Right renal pelvis (tissue), 4 donors: ENCODE measurements around the gene SMYD4. TPM values are rescaled to one million over a fixed set of nuclear protein-coding genes. Genes with fewer than 3 reads are reported as not detected.

Experiments
- DNase-seq, 4 donors: peaks; one replicate each; pipeline ENCODE4 v3.0.0-alpha.2; 2013; ENCODE audit warnings: low read depth in 4 of 4, low spot score in 3 of 4, missing footprints in 1 of 4
- polyA plus RNA-seq, 4 donors: library from polyadenylated mRNA; unstranded; fragments of 120-200 nt; gene quantifications; one replicate each; pipeline ENCODE4 v1.2.1, GENCODE V29; 2013; ENCODE audit not compliant: insufficient read length in 4 of 4

SMYD4 gene
- polyA plus RNA-seq, 4 donors: 12.6 to 17.7 (median 13.6) TPM

DNA sequence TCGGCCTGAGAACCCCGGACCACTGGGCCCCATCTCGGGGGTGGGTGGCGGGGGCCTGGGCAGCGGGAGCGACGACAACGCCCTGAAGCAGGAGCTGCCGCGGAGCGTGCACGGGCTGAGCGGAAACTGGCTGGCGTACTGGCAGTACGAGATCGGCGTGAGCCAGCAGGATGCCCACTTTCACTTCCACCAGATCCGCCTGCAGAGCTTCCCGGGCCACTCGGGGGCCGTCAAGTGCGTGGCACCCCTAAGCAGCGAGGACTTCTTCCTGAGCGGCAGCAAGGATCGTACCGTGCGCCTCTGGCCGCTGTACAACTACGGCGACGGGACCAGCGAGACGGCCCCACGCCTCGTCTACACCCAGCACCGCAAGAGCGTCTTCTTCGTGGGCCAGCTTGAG lies 95.9 kb downstream of the SMYD4 start:
- DNase-seq: no peak

DNA sequence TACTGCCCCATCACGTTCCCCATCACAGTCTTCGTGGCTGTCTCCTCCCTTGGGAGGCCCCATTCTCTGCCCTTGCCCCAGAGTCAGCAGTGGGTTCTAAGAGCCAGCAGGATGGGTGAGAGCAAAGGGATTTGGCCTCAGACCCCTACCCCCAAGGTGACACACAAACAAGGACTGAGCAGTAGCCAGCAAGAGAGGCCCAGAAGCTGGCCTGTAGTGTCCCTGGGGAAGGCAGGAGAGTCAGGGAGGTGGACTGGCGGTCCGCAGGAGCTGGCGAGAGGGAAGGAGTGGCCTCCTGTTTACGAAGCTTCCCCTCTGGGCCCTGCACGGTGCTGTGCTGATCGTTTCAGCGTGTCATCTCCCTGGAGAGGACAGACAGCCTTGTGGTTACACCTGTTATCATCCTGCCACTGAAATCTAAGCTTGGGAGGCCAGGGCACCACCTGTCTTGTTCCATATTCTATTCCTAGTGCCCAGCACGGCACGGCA lies 96.8 kb downstream of the SMYD4 start:
- DNase-seq: no peak

DNA sequence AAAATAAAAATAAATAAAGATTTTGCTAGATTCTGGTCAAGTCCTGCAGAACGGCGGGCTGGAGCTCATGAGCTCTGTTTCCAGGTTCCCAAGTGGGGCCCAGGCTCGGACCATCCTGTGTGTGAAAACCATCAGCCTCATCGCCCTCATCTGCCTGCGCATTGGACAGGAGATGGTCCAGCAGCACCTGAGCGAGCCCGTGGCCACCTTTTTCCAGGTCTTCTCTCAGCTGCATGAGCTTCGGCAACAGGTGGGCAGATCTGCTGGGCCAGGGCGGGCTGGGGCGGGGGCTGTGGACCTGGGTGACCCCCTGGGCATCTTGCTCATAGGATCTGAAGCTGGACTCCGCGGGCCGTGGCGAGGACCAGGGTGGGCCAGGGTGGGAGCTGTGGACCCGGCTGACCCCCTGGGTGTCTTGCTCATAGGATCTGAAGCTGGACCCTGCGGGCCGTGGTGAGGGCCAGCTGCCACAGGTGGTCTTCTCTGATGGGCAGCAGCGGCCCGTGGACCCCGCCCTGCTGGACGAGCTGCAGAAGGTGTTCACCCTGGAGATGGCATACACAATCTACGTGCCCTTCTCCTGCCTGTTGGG lies 97.4 kb downstream of the SMYD4 start:
- no peak for DNase-seq

DNA sequence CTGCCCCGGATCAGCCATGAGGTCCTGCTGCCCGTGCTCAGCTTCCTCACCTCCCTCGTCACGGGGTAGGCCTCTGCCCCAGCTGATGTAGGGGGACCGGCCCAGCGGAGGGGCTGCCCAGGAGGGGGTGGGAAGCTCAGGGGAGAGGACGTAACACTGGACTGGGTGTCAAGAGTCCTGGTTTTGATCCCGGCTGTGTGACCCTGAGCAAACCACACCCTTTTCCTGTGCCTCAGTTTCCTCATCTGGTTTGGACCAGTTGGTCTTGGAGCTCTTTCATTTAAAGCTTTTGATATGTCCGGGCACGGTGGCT lies 98.6 kb downstream of the SMYD4 start:
- no peak for DNase-seq

DNA sequence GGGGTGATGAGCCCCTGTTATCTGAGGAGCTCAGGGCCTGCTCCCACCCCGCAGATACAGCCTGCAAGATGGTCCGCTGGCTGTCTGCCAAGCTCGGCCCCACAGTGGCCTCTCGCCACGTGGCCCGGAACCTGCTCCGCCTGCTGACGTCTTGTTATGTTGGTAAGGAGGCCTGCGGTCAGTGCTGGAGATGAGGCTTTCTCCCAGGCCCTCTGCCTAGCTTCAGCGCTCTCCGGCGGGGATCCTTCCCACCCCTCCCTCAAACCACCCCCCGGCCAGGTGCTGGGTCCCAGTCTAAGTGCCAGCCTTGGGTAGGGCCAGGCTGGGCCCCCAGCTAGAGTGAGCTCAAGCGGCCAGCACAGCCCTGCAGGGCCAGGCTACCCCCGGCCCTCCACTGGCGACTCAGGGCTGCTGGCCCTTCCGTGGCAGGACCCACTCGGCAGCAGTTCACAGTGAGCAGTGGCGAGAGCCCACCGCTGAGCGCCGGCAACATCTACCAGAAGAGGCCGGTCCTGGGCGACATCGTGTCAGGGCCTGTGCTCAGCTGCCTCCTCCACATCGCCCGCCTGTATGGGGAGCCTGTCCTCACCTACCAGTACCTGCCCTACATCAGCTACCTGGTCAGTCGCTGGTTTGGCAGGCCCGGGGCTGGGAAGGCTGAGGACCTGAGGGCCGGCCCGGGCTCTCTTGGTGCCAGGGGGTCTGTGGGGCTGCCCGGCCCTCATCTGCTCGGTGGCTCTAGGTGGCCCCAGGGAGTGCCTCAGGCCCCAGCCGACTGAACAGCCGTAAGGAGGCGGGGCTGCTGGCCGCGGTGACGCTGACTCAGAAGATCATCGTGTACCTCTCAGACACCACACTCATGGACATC lies 99.1 kb downstream of the SMYD4 start:
- no peak for DNase-seq

DNA sequence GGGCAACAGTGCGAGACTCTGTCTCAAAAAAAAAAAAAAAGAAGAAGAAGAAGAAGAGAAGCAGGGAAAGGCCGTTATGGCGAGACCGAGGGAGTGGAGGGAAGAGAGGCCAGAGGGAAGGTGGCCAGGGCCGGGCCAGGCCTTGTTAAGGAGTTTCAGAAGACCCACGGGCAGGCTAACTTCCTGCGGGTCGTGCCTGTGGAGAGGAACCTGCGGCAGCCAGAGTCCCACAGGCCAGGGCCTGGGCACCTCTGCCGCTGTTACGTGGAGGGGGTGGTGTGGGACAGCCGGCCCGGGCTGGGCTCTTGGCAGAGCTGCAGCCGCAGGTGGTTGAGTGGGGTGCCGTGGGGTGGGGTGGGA lies 99.8 kb downstream of the SMYD4 start:
- DNase-seq: no peak

Other genes starting within 250 kb of the SMYD4 start
- 10 to 100 TPM; 28.0 to 37.8 (median 31.3) TPM for gene SLC43A2, start 201.1 kb downstream of the SMYD4 start, polyA plus RNA-seq
- 1 to 10 TPM; 6.6 to 9.0 (median 7.6) TPM for gene SCARF1, start 184.2 kb downstream of the SMYD4 start, polyA plus RNA-seq
- 1 to 10 TPM; 4.1 to 5.4 (median 4.2) TPM for gene RILP, start 180.0 kb downstream of the SMYD4 start, polyA plus RNA-seq
- 100 to 1,000 TPM; 271 to 310 (median 285) TPM for gene PRPF8, start 145.0 kb downstream of the SMYD4 start, polyA plus RNA-seq
- gene TLCD2, start 119.5 kb downstream of the SMYD4 start, polyA plus RNA-seq: 1 to 10 TPM; 5.1 to 6.2 (median 5.9) TPM
- 10 to 100 TPM; 13.5 to 22.2 (median 15.4) TPM for gene WDR81, start 105.2 kb downstream of the SMYD4 start, polyA plus RNA-seq
- 100 to 1,000 TPM in 1 of 4 donors, 10 to 100 TPM in 3; 81.8 to 134 (median 92.8) TPM for gene SERPINF2, start 87.0 kb downstream of the SMYD4 start, polyA plus RNA-seq
- 100 to 1,000 TPM; 149 to 228 (median 193) TPM for gene SERPINF1, start 67.8 kb downstream of the SMYD4 start, polyA plus RNA-seq
- gene RPA1, start 103 bp upstream of the SMYD4 start, polyA plus RNA-seq: 100 to 1,000 TPM; 117 to 140 (median 130) TPM
- 1 to 10 TPM; 1.1 to 2.2 (median 1.8) TPM for gene RTN4RL1, start 195.4 kb upstream of the SMYD4 start, polyA plus RNA-seq
- 10 to 100 TPM; 38.6 to 53.0 (median 47.0) TPM for gene DPH1, start 200.3 kb upstream of the SMYD4 start, polyA plus RNA-seq
- 10 to 100 TPM in 3 of 4 donors, 1 to 10 TPM in 1; 8.0 to 18.0 (median 13.7) TPM for gene OVCA2, start 212.1 kb upstream of the SMYD4 start, polyA plus RNA-seq
- gene HIC1, start 225.2 kb upstream of the SMYD4 start, polyA plus RNA-seq: 10 to 100 TPM; 15.3 to 30.0 (median 21.2) TPM